DMS153 (cell line): ENCODE data around the gene TLCD3B.

Experiments
- DNase-seq: peaks from one replicate; lab custom pipeline; 2025; lab: John Stamatoyannopoulos, UW

TLCD3B gene

DNA sequence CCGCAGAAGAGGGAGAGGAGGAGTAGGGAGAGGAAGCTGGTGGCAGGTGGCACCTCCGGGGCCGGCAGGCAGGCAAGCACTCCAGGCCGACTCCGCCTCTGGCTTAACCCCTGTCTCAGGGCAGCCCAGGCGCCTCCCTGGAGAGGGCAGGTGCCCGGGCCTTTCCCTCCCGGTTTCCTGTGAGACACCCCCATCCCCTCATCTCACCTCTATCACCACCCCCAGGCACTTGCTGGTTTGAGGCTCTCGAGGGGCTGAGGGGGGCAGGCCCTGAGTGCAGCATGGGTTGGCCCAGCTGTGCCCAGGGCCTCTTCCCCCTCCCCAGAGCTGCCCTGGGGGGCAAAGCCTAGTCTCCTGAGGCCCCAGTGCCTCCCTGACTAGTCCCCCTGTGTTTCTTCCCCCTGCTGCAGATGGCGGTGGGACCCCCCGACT, 26.2 kb downstream of the TLCD3B start:
- peak; percentile 70 for DNase-seq

DNA sequence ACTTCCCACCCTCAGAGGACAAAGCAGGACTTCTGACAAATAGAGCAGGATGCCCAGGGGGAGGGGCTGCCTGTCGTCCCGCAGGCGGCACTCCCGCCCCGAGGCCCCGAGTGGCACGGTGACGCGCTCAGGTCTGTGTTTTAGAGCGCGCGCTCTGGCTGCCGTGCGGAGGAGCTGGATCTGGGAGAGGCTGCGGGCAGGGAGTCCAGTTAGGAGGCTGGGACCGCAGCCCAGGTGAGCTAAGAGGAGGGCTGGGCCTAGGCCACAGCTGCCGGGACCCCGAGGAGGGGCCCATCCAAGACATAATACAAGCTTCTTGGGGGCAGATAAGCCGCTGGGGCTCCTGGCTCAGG, 26.7 kb downstream of the TLCD3B start:
- peak; percentile 70 for DNase-seq

DNA sequence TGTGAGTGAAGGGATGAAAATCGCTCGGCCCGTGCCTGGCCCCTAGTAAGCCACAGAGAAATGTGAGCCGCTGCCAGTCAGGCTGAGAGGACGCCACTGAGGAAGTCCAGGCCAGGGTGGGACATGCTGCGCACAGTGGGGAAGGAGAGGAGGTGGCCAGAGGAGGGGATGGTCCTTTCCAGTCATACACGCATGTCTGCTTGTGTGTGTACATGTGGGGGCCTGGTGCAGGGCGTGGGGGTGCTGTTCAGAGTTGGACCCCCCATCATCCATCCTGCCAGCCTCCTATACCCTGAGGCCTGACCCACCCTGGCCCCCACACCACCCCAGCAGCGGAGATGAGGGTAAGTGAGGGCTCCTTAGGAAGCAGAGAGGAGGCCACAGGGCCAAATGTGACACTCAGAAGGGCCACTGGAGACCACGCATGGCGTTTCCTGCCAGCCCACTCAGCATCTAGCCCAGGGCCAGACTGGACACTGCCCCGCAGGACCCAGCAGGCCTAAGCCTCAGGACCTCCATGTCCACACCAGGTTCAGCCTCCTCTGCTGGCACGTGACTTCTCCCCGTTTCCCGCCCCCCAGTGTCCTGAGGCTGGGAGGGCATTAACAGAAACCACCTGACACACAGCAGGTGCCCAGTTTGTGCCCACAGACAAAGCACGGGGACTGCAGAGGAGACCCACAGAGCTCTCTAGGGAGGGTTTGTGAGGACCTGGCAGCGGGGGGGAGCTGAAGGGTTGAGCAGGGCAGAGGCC, 27.2 kb downstream of the TLCD3B start:
- DNase-seq, result no peak

DNA sequence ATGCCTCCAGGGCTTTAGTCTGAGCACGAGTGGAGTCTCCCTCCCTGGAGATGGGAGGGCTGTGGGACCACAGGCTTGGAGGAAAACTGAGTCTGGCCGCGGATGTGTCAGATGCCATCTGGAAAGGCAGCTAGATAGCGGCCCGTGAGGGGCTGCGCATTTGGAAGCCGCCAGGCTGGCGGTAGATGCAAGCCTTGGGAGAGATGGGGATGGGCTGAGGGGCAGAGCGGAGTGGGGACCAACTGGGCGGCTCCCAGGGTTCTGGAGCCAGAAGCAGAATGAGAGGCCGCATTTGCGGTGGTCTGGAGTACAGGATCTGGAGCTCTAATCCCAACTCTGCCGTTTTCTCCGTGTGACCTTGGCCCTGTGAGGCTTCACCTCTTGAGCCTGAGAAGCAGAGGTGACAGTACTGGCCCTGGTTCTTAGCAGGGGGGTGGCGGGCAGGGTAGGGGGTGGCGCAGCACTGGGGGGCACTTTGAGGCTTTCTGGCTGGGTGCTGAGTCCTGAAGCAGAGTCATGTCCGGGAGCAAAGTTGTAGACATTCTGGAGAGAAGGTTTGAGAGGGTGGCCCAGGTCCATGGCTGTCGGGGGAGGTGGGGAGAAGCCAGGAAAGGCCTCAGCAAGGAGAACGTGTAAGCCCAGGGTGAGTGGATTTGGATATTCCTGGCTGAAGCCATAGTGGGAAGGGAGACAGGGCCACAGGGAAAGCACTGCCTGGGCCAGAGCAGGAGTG, 28.3 kb downstream of the TLCD3B start:
- no peak for DNase-seq

DNA sequence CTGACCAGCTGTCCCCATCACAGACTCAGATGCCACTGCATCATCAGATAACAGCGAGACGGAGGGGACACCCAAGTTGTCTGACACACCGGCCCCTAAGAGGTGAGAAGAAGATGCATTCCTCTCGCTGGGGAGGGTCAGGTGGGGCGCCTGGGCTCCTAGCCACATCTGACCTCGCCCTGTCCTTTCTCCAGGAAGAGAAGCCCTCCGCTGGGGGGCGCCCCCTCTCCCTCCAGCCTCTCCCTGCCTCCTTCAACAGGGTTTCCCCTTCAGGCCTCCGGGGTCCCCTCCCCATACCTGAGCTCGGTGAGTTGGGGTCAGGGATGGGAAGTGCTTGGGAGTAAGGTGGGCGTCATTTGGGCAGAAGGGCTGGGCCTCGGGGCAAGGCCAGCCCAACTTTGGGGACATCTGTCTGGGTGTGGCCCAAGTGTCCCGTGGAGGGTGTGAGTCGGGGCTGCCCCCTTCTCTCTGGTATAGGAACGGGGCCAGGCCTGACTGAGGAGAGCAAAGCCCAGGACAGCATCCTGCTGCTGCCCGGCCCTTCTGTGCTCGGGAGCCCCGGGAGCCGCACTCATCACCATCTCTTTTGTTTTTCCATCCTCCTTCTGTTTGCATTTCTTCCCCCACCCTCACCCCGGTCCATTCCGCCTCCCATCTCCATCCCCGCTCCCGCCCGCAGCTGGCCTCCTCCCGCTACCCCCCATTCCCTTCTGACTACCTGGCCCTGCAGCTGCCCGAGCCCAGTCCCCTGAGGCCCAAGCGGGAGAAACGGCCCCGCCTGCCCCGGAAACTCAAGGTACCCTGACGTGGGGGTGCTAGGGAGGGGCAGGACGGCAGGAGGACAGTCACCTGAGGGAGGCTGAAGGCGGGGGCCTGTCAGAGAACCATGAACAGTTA, 30.1 kb downstream of the TLCD3B start:
- no peak for DNase-seq

DNA sequence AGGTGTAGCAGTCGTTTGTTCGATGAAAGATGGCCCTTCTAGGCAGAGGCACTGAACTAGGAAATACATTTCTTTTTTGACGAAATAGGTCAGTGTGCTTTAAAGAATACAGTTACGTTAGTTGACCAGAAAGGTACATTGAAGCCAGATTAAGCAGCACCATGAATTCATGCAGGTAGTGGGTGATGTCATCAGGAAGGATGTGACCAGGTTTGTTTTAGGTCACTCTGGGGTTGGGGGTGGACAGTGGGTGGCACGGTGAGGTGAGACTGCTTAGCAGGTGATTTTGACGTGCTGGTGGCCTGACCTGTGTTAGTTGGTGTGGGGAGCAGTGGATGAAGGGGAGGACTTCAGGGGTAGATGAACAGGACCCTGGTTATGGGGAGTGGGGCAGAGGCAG, 31.5 kb downstream of the TLCD3B start:
- DNase-seq, result no peak

DNA sequence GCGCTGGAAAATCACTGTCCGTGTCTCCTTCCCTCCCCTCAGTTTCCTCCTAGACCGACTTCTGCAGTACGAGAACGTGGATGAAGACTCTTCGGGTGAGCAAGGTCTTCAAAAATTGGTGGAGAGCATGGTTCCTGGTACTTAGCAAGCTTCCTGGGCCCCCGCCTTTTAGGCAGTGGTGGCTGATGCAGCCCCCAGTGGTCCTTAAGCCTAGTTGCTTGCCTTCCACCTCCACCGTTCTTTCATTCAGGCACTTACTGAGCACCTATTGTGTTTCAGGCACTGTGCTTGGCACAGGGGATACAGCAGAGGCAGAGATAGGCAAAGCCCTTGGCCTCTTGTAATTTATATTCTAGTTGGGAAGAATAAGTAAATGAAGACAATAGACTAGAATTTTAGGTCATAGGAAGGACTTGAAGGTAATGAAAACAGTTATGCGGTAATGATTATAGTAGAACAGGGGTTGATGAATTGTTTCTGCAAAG, 34.3 kb downstream of the TLCD3B start:
- DNase-seq, result no peak

DNA sequence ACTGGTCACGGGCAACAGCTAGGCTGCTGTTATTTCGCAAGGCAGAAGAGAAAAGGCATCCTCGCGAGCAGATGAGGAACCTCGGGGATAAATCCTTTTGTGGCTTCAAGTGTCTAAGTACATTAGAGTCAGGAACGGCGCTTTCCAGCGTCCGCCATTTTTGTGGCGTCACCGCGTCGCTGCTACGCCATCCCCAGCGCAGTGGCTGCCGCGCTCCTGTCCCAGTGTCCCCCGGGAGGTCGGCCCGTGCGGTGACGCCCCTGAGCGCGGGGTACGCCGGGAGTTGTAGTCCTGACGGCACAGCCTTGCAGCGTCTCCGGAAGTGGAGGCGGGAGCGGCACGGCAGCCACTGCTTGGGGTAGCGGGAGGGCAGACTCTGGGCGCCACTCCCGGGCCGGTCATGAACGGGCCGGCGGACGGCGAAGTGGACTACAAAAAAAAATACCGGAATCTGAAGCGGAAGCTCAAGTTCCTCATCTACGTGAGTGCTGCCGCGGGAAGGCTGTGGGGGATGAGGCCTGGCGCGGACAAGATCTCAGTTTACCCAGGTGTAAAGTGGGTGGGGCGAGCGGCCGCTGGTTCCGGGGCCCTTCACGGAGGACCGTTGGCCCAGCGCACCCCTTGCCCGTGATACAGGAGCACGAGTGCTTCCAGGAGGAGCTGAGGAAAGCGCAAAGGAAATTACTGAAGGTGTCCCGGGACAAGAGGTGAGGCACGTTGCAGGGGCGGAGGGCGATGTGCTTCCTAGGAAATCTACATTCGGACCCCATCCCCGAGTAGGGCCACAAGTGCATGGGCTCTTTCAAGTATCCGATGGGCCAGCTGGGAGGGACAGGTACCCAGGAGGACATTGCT, 34.9 kb downstream of the TLCD3B start, which contains the start of gene INO80E:
INO80E (plus strand) TSS at position 331 of the 855 bp plus-strand sequence; CDS start at position 401, 70 bp downstream.
- DNase-seq, result peak; percentile 90

DNA sequence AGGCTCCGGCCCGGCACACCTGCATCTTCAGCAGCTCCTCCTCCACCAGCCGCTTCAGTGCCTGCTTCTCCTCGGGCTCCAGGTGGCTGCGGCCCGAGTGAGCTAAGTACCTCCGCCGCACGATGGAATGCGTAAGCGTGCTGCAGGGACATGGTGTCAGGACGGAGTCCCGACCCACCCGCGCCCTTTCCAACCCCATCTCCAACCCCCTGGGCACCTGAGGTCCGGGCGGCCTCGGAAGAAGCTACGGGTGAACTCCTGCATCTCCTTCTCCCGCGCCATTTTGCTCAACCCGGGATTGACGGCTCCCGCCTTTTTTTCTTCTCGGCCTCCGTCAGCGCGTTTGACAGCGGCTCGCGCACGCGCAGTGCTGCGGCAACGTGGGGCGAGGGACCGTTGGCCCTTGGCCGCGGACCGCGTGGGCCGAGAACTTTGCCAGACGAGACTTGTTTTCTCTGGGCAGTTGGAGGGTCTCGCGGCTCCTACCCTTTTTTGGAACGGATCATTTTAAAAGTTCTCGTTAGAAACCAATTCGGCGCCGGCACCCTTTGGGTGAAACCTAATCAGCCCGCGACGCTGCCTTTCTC, 35.7 kb downstream of the TLCD3B start, which contains the start of gene HIRIP3:
HIRIP3 (minus strand) TSS at position 294 of the 587 bp plus-strand sequence; CDS start at position 282, 12 bp downstream.
- DNase-seq, result peak; percentile 71

DNA sequence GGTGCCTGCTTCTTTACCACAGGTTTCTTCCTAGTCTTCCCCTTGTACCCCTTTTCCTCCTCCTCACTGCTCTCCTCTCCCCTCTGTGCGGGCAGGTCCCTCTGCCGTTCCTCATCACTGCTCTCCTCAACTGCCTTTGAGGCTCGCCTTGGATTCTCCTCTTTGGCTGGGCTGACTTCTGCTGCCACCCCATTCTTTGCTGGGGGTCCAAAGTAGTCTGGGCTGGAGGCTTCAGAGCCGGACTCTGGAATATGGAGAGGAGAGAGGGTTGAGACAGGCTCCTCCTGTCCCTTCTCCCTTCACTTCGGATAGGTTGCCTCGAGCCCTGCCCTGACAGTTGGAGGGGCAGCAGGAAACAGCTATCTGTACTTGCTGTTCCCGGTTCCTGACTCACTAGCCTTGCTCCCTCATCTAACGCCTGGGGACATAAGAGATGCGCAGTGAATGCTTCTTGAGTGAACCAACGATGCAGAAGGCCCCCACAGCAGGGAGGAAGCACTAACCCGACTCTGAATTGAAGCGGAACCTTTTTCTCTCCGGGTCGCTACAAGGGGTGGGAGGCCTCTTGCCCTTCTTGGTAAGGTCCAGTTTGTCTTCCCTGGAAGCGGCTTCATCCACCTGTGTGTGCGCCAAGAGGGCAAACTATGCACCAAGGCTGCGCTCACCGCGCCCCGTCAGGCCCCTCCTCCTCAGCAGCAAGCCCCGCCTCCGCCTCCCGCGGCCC, 36.3 kb downstream of the TLCD3B start:
- DNase-seq, result no peak

DNA sequence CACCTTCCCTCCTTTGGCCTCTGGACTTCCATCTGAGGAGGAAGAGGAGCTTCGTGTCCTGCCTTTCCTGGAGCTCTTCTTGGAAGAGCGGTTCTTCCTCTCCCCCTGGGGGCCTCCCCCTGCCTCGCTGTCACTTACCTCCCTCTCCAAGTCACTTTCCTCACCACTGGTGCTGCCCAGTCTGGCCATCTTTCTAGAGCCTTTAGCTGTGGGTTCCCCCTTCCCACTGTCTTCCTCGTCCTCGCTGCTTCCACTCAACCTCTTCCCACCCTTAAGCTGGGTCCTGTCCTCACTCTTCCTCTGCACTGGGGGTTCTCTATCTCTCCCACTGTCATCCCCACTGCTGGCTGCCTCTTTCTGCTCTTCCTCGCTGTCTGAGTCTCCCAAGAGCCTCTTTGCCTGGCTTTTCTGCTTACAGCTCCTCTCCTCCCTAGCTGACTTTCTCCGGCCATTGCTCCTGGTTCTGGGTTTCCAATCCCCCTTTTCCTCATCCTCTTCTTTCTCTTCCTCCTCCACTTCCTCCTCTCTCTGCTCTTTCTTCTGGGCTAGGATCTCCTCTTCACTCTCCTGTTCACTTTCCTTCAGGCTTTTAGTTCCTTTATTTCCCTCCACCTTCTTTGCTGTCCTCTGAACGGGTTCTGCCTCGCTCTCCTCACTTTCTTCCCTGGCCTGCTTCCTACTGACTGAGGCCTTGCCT, 37.0 kb downstream of the TLCD3B start:
- no peak for DNase-seq

DNA sequence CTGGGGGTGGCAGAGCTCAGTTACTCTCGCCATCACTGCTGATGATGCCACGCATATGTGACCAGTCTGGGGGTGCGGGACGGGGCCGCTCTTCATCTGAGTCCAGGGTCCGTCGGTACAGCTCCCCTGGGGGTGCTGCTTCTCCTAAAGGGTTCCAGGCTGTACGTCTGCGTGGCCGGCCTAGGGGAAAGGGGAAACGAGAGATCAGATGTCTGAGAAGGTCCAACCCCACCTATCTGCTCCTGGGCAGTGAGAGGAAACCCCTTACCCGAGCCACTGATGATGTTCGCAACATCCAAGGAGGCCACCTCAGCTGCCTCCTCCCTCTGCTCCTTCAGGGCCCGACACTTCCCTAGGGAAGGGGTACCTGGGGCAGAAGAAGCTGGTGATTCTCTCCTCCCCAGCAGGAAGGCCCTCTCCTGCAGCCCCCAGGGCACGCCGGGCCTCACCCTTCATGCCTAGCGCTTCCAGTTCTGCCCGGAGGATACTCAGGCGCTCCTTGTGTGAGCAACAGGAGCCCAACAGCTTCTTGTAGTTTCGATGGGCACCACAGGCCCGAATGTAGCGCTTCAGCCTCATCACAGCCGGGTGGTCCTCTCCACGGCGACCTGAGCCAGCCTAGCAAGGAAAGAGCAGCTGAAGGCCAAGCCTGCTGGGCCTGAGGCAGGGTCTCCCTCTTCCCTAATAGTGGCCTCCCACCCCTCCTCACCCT, 37.7 kb downstream of the TLCD3B start:
- no peak for DNase-seq

DNA sequence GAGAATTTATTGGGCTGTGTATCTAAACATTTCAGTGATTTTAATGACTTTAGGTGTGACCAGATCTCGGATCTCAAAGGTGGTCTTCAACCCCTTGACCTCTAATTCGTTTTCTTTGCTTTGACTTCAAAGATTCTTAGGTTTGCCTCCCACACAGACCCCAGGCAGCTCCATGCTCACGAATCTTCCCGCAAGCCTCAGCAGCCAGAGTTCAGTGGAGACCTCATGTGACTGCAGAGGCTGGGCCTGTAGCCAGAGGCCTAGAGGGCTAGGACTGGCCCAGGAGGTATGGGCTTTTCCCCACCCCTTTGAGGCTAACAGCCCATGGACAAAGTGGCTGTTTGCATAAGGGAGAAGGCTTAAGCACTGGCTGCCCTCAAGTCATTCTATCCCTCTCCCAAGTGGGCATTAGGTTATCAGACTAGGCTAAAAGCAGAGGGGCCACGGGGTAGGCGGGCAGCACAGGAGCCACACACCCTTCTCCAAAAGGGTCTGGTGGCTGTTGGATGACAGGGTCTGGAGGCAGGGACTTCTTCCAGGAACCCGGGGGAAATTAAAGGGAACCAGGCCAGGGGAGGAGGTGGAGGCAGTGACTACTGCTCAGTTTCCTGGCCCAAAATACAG, 38.6 kb downstream of the TLCD3B start:
- no peak for DNase-seq

DNA sequence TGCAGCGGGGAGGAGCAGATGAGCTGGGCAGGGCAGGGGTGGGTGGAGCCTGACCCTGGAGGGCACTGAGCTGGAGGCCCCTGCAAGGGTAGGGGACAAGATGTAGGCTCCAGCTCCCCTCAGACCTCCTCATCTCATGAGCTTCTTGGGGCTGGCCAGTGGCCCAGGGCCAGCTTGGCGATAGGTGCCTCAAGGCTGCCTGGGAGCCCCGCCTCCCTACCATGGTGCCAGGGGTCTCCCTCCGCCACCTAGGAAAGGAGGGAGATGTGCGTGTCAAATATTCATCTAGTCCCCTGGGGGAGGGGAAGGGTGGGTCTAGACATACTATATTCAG, 39.5 kb downstream of the TLCD3B start:
- DNase-seq, result no peak

DNA sequence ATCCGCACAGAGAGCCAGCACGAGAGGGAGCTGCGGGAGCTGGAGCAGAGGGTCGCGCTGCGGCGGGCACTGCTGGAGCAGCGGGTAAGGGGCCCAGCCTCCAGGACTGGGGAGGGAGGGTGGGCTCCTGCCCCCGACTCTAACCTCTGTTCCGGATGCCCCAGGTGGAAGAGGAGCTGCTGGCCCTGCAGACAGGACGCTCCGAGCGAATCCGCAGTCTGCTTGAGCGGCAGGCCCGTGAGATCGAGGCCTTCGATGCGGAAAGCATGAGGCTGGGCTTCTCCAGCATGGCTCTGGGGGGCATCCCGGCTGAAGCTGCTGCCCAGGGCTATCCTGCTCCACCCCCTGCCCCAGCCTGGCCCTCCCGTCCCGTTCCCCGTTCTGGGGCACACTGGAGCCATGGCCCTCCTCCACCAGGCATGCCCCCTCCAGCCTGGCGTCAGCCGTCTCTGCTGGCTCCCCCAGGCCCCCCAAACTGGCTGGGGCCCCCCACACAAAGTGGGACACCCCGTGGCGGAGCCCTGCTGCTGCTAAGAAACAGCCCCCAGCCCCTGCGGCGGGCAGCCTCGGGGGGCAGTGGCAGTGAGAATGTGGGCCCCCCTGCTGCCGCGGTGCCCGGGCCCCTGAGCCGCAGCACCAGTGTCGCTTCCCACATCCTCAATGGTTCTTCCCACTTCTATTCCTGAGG, 40.0 kb downstream of the TLCD3B start:
- DNase-seq, result no peak

DNA sequence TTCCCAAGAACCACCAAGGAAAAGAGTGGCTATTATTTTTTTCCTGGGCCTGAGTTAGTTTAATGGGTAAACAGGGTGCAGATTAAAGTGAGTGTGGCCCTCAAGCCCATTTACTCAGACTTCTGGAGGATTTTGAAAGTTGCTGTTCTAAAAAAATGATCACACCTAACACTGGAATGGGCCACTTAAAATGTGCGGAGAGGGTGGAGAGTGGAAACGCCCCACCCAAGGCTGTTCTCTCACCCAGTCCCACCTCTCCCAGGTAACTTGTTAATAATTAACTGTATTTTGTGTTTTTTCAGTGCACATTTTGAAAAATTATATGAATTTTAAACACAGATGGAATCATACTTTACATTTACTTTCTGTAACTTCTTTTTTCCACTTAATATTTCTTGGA, 41.0 kb downstream of the TLCD3B start:
- DNase-seq, result no peak

DNA sequence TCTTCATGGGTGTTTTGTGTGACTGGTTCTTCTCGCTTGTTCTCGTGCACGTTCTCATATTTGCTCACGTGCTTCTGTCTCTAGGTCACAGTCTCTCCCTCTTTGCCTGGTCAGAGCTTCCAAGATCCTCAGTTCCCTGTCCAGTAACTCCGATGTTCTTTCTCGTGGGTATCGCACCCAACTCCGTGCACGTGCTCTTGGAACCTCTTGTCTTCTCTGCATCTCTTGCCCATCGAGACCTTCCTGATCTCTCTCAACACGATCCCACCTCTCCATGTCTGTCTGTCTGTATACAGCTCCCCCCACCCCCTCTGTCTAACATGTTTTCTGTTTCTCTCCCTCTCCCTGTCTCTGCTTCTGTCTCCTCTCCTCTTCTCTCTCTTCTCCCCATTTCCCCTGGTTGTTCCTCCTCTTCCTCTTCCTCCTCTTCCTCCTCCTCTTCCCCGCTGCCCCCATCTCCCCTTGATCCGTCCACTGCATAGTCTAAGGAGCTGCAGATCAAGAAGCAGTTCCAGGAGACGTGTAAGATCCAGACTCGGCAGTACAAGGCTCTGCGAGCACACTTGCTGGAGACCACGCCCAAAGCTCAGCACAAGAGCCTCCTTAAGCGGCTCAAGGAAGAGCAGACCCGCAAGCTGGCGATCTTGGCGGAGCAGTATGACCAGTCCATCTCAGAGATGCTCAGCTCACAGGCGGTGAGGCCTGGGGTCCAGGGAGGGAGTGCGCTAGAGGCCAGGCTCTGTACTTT, 41.8 kb downstream of the TLCD3B start:
- DNase-seq, result no peak
